ENCODE measurements around the gene AXL.

The AXL gene

DNA sequence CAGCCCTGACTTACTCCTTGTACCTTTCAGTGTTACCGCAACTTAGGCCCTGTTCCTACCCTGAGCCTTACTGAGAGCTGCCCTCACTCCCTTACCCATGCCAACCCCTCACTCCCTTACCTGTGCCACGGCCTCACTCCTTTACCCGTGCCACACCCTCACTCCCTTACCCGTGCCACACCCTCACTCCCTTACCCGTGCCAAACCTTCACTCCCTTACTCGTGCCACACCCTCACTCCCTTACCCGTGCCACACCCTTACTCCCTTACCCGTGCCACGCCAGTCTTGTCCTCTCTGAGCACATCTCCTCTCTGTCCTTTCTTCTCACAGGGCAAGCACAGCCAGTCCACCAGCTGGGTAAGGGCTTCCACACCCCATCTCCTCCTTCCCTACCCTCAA is 20.3 kb downstream of the AXL start:
- no peak overlapping the region for H3K4me3 ChIP-seq (ENCODE audit: low read depth, low read length)
- TF ChIP-seq CTCF (IDR thresholded peaks at IDR 0.05; ENCODE audit: low read depth, low read length, missing control alignments) = no peak

GRCh38 chr19:41239961-41240574 is 21.0 kb downstream of the AXL start:
- TF ChIP-seq CTCF (IDR thresholded peaks at IDR 0.05; ENCODE audit: low read depth, low read length, missing control alignments) = no peak

More for the DNA sequence above, 20.3 kb downstream of the AXL start:
- no peak for DNase-seq (ENCODE audit: low read depth)

DNA sequence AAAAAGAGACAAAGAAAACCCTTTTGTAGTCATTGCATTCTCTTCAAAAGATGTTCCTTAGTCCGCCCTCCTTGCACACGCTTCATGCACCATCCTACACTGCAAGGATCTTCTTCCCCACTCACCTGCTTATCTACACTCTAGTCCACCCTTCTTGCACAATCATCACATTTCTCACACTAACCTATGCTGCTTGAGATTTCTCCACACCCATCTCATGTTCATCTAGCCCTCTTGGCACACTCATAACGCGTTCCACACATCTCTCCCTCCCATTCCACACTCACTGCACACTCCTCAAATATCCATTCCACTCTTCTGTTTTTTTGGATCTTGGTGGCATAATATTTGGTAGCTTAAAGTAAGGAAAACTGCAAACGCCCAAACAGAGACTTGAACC is 22.8 kb downstream of the AXL start:
- H3K4me3 ChIP-seq (ENCODE audit: low read depth, low read length) = no peak overlapping the region
- DNase-seq (ENCODE audit: low read depth) = no peak
- no peak for TF ChIP-seq CTCF (IDR thresholded peaks at IDR 0.05; ENCODE audit: low read depth, low read length, missing control alignments)

More at GRCh38 chr19:41239961-41240574, 21.0 kb downstream of the AXL start:
- H3K4me3 ChIP-seq (ENCODE audit: low read depth, low read length) = no peak overlapping the region
- no peak for DNase-seq (ENCODE audit: low read depth)

DNA sequence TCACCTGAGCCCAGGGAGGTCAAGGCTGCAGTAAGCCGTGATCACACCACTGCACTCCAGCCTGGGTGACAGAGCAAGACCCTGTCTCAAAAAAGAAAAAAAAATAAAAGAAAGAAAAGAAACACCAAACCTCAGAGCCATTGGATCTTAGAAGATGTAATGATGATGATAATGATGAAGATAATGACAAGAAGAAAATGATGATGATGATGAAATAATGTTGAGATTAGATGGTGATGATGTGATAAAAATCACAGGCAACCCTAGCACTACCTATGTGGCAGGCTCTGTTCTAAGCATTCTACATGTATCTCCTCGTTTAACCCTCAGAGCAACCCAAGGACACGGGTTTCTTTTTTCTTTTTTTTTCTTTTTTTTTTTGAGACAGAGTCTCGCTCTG is 25.1 kb downstream of the AXL start:
- no peak overlapping the region for H3K4me3 ChIP-seq (ENCODE audit: low read depth, low read length)
- DNase-seq (ENCODE audit: low read depth) = no peak
- TF ChIP-seq CTCF (IDR thresholded peaks at IDR 0.05; ENCODE audit: low read depth, low read length, missing control alignments) = no peak

- no peak for TF ChIP-seq CTCF (IDR thresholded peaks at IDR 0.05; ENCODE audit: low read depth, low read length, missing control alignments)
- no peak for DNase-seq (ENCODE audit: low read depth)
- no peak overlapping the region for H3K4me3 ChIP-seq (ENCODE audit: low read depth, low read length)
Measured at GRCh38 chr19:41245843-41246242, 26.8 kb downstream of the AXL start.

DNA sequence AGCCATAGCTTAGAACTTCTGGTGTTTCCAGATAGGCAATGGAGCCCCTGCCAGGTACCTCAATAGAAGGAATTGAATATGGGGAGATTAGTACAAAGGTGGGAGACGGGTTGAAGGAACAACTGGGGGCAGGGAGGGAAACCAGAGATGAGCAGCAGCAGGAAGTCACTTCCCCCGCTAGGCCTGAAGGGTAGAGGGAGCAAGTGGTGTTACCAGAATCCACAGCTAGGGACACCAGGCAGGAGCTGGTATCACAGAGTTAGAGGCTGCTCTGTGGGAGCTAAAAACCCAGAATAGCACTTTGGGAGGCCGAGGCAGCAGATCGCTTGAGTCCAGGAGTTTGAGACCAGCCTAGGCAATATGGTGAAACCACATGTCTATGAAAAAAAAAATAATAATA is 29.9 kb downstream of the AXL start:
- no peak overlapping the region for H3K4me3 ChIP-seq (ENCODE audit: low read depth, low read length)
- no peak for DNase-seq (ENCODE audit: low read depth)
- no peak for TF ChIP-seq CTCF (IDR thresholded peaks at IDR 0.05; ENCODE audit: low read depth, low read length, missing control alignments)

- no peak for DNase-seq (ENCODE audit: low read depth)
- TF ChIP-seq CTCF (IDR thresholded peaks at IDR 0.05; ENCODE audit: low read depth, low read length, missing control alignments) = no peak
Measured at GRCh38 chr19:41249707-41250423, 30.8 kb downstream of the AXL start.

More at GRCh38 chr19:41249707-41250423, 30.8 kb downstream of the AXL start:
- no peak overlapping the region for H3K4me3 ChIP-seq (ENCODE audit: low read depth, low read length)

Data from GM12864 (cell line).